Inflammatory macrophage treated with lipopolysaccharide for 4 hours (primary cell): ENCODE results near the gene CAST.

ENCODE experiments used
- DNase-seq: peaks from one replicate; pipeline ENCODE4 v3.0.0-alpha.2; 2020

The CAST gene

DNA sequence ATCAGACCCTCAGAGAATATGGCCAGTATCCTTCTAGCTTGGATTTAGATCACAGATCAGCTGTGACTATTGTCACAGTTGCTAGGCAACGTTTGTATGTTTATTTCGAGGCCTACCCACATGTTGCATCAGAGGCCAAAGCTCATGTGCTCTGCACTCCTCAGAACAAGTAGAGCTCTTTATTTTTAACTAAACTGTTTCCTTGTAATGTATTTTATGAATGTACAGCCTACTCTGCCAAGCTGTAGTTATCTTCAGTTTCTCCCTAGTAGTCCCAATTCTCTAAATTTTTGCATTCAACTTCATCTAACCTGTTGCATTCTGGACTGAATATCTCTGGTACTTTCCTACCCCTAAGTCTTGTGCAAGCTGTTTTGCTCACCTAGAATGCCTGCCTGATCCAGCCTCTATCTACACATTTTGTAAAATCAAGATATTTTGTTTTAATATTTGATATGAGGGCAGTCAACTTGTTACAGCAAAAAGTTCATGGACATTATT, 52.8 kb downstream of the CAST start:
- DNase-seq = peak; percentile 81

DNA sequence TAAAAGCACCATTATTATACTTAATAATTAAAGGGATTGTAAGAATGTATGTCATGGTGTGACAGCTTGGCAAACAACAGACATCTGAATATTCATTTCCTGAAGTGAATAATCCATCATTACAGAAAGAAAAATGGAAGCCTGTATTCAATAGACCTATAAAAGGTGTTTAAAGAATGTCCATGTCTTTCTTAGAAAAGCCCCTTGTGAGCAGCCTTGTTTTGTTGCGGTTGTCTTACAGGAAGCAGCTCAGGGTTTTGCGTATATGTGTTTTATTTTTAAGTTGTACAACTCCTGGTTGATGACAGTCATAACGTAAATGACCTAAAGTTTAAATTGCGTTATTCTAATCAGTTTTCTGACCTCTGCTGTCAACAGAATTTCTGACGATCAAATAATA, 53.8 kb downstream of the CAST start:
- DNase-seq = no peak

DNA sequence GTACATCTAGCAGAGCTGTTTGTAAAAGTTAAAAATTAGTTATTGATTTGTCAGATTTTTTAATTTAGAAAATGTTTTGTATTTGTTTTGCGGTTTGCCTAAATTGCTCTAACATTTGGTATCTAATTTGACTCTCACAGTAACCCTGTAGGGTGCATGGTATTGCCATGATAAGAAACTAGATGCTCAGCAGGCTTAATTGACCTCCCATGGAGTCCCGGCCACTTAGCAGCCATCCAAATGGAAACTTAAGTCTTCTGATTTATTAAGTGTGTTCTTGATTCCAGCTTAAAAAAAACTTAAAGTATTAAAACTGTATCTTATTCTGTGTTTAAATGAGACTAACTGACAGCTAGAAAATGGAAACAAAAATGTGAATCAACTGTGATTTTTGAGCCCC, 54.5 kb downstream of the CAST start:
- no peak for DNase-seq

DNA sequence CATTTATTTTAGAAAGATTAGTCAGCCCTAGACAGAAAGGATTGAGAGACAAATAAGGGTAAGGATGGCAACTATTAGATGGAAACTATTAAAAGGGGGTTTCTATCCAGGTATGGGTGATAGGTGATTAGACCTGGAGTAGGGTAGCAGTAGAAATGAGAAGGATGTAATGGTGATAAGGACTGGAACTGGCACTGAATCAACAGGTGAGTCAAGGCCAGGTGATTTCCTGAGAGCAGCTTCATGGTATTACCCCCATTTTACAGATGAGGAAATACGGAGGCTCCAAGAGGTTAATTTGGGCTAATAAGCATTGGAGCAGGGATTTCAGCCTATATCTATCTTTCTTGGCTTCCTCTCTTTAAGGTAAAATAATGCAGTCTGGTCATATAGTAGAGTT, 55.7 kb downstream of the CAST start:
- no peak for DNase-seq

DNA sequence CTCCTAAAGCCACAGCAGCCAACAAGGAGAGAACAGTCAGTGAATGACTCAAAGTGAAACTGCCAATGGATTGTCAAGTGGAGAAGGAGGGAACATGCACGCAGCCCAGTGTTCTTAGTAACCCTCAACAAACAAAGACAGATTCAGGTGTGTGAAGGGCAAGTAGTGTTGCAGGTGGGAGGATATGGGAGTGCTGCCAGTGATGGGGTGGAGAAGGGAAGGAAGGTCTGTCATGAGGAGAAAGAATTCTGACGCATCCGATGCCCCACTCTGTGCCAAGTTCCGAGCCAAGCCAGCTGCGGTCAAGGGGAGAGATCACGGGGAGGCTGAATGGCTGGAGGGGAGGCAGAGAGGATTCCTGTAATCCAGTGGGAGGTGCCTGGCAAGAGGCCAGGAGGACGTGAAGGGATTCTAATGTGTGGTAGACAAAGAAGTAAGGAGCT, 56.5 kb downstream of the CAST start:
- no peak for DNase-seq

DNA sequence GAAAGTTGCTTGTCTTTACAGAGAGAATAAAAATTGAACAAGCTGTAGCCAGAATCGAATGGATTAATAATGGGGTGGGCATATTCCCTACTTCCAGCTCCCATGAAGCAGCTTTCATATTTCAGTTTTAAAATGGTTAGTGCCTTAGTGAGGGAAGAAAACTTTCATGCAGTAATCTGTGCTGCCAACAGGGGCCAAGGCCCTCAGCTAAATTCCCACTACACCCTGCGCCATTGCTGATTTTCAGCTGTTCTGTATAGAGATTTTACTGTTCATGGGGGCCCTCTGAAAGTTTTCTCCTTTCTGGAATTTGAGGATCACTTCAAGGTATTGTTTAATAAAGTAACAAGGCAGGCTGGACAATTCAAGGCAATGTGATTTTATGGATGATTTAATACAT, 58.2 kb downstream of the CAST start:
- no peak for DNase-seq

DNA sequence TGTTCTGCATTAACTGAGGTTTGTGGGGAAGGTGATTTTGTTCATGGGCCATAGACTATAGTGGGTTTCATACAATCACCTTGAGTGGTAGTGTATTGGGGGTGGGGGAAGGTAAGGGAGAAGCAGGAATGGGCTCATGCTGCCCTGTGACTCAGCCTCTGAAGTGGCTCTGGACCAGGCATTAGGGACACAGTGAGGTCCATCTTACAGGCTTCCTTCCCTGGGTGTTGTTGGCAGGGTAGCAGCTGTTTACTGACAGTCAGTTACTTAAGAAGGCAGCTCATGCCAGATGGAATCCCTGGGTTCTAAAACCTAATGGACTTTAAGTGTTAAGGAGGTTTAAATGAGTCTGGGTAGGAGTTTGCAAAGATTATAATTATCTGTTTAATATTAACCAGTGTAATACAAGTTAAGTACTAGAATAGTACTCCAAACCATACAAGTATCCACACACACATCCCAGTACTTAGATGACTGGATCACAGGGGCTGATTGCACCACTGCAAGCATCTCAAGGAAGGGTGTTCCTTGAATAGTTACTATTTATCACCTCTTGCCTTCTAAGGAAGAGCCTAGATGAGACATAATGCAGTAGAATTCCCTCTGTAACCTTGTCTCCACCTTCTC, 59.3 kb downstream of the CAST start:
- no peak for DNase-seq

DNA sequence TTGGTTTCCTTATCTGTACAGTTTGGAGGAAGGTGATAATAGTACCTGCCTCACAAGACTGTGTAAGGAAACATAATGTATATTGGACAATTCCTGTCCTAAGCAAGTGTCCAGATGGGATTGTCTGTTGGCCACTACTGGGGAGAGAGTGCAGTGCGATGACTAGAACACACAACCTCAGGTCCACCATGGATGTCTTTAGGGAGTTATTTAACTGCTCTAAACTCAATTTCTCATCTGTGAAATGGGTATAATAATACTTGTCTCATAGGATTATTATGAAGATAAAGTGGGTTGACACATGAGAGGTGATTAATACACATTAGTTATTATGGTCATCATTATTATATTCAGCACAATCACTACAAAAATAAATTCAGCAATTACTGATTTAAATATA, 63.1 kb downstream of the CAST start:
- no peak for DNase-seq

DNA sequence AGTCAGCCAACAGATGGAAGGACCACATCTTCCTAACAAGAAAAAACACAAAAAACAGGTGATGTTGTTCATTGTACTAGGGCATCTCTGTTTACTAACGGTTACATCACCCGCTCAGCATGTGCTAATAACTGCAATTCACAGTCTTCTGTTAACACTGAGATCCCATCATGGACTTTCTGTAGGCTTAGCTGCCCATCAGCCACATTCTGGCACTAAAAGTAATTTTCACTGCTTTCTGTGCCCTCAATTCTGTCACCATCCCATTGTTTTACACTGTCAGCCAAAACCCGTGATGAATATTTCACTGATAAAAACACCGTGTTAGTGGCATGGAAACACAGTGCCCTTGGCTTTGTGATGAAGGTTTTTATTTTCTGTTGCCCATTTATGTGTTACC, 64.6 kb downstream of the CAST start:
- DNase-seq = no peak

DNA sequence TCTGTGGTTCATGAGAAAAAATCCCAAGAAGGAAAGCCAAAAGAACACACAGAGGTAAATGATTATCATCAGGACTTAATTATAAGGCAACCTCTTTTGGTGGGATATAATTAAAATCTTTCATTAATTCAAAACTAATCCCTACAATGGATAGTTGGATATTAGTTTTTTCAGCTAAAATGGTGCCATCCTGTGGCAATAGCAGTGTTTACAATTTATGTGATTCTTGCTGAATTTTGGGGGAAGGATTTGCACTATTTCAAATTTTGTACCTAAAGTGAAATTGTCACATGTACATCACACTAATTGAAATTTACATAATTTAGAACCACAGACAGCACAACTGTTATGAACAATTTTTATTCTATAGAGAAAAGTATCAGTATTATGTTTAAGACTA, 67.0 kb downstream of the CAST start:
- no peak for DNase-seq

DNA sequence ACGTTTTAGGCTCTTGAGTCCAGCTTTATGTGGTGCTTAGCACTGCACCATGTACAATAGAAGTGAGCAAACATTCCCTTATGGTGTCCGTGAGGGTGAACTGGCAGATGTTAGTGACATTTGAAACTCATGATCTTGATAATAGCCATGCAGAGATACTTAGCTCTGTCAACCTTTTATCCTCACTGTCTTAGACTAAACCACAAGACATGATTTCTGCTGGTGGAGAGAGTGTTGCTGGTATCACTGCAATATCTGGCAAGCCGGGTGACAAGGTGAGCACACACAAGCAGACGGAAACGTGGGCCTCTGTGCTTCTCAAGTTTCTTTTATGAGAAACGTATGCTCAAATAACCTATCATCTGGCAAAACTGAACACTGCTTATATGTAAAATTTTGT, 68.4 kb downstream of the CAST start:
- no peak for DNase-seq

DNA sequence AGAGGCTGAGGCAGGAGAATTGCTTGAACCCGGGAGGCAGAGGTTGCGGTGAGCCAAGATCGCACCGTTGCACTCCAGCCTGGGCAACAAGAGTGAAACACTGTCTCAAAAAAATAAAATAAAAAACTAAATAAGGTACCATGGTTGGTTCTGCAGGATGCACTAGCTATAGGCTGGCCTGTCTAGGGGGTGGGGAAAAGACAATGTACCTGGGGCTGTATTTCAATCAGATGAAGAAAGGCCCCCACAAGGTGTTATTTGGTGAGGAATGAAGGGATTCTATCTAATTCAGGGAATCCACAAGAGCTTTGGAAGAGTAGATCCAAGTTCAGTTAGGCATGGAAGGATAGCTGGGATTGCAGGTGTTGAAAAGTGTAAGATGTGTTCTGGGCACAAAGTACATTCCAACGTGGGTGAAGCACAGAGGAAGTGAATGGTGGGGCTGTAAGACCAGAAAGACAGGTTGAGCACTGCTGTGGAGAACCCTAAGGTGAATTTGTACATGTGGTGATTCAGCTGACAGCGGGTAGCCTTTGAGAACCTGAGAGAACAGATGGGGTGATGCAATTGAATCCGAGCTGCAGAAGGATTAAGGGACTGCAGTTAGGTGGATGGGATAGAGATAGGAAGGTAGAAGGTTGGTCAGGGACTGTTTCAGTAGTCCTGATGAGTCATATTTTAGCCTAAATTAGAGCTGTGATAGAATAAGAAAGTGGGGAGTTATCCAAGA, 71.8 kb downstream of the CAST start:
- no peak for DNase-seq

DNA sequence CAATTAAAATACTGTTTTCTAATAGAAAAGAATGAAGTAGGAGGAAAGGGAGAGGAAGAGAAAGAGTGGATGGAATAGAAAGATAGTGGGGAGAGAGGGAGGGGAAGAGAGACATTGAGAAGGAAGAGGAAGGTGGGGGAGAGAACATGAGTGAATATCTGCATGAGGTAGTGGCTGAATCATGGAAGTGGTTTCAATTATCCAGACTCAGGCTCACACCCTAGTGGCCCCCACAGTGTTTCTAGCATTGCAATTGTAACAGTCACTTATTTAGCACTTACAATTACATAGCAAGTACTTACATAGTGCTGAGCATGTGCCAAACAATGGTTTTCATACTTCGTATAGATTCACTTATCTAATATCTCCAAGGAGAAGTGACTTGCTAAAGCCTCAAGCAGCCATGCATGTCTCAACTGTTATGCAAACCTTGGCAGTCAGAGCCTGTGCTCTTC, 72.7 kb downstream of the CAST start:
- peak; percentile 20 for DNase-seq

DNA sequence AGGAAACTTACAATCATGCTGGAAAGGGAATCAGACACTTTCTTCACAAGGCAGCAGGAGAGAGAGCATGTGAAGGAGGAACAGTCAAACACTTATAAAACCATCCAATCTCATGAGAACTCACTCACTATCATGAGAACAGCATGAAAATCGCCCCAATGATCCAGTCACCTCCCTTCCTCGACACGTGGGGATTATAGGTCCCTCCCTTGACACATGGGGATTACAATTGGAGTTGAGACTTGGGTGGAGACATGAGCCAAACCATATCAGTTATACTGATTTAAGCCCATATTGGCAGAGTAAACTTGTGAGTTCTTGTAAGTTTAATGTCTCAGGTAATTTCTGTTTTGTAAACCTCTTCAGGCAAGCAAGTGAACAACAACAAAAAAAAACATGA, 74.8 kb downstream of the CAST start:
- no peak for DNase-seq

DNA sequence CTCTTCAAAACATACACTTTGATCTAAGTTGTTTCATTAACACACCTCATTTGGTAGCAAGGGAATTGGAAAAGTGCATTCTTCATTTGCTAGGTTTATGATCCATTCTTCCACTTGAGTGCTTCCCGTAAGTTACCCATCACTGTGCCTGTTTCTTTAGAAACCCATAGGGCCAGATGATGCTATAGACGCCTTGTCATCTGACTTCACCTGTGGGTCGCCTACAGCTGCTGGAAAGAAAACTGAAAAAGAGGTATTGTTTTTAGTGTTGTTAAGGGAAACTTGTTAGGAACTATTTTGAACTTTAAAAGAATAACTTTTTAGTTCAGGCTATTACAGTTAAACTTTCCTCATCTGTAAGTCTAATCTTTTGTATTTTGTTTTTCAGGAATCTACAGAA, 78.9 kb downstream of the CAST start:
- no peak for DNase-seq

DNA sequence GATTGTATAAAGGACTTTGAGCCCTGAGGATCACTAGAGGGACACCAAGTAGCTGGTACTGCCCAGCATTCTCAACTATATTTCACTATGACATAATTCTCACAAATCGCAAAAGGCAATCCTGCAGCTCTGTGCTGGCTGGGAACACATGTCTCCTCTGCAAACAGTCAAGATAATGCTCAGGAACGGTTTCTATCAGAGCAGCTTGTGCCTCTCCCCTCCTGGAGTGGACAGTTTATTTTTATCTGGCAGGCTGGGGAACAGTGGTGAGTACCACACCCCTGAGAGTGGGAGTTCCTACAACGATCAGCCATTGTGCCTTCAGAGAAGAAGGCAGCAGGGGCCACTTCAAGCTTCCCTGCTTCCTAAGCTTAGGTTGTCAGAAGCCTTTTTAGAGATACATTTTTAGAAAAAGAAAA, 79.7 kb downstream of the CAST start:
- DNase-seq = no peak

DNA sequence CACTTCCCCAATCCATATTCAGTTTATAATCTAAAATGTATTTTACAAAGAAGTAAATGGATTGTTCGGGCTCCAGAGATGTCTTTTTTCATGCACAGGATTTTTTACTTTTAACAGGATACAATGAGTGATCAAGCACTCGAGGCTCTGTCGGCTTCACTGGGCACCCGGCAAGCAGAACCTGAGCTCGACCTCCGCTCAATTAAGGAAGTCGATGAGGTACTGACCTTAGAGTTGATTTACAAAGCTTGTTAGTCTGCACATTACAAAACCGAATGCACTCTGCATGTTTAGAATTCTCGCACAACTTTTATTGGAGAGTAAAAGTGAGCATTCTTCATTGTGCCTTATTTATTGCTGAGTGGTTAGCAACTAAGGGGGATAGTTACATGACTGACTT, 80.4 kb downstream of the CAST start:
- no peak for DNase-seq

DNA sequence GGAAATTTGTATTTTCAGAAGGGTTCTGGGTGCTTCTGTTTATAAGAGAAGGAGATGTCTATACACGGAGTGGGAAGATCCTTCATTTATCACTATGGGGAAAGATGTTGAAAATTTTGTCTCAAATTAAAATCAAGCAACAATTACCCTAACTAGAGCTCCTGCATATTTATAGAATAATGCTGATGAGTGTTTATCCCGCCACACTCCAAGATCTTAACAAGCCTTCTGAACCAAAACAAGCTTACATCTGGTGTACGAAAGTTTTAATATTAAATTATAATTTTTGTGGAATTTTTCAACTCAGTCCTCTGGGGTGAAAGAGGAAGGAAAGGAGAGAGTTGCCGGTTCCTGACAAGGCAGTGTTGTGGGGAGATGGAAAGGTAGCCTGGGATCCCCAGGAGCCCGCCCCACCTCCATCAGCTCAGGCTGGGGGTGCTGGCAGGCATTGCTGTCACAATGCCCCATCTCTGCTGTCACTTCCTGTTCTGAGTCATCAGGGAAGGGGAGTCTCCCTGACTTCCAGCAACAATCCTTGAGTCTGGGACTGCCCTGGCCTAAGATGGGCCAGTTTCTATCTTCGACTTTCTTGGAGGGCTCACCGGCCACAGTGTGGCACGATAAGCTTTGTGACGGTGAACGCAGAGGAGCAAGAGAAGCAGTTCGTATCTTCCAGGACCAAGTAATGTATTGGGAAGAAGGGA, 81.0 kb downstream of the CAST start:
- peak; percentile 50 for DNase-seq

DNA sequence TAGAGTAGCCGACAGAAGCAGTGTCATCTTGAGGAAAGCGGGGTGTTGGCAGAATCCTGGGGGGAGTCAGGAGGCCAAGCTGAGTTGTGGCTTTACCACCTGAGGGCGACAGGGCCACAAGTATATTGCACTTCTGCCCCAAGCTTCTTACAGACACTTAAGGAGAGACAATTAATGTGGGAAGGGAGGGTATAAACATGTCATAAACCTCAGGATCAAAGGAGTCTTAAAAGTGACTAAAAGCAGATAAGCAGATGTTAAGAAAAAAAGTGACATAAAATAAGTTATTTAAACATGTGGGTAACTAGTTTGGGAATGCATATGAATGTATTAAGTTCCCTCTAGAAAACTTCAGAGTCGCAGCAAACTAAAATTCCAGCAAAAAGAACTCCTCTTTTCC, 81.6 kb downstream of the CAST start:
- DNase-seq = no peak

DNA sequence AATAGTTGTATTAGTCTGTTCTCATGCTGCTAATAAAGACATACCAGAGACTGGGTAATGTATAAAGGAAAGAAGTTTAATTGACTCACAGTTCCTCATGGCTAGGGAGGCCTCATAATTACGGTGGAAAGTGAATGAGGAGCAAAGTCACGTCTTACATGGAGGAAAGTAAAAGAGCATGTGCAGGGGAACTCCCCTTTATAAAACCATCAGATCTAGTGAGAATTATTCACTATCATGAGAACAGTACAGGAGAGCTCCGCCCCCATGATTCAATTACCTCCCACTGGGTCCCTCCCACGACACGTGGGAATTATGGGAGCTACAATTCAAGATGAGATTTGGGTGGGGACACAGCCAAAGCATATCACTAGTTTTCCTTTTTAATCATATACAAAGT, 82.0 kb downstream of the CAST start:
- DNase-seq = peak; percentile 46

DNA sequence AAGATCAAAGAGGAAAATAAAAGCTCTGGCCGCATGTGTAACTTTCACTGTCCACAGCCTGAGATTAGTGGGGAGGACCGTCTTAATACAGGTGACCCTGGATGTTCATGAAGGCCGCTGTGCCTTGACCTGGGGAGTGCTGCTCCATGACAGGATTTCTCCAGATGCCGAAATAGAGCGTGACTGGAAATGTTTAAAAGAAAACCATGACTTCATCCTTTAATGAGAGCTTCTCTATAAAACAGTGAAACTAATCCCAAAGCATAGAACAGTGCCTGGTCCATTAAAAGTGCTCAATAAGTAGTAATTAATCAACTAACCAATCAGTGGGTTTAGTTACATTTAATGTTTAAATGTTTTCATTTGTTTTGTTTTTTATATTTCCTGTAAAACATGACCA, 82.8 kb downstream of the CAST start:
- no peak for DNase-seq

DNA sequence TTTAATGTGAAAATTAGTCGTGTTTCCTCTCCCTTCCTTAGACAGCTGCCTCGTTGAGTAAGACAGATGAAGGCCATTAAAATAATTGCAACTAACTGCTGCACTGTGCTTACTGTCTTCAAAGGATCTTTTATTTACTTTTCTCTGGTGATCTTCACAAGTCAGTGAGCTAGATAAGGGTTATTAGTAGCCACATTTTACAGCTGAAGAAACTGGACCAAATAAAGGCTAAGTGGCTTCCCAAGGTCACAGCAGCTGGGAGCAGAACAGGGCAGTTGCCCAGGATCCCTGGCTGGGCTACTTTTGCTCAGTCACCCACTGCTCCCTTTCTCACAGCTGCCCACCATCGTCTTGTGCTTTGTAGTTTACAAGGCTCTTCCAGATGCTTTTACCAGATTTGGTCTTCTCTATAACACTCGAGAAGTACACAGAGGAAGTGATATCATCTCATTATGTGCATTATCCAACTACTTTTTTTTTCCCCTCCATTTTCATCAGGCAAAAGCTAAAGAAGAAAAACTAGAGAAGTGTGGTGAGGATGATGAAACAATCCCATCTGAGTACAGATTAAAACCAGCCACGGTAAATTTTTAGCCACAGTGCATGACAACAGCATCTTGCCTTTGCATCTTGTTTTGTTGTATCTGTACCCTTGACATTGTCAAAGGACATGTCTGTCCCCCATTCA, 83.8 kb downstream of the CAST start:
- DNase-seq = peak; percentile 35

DNA sequence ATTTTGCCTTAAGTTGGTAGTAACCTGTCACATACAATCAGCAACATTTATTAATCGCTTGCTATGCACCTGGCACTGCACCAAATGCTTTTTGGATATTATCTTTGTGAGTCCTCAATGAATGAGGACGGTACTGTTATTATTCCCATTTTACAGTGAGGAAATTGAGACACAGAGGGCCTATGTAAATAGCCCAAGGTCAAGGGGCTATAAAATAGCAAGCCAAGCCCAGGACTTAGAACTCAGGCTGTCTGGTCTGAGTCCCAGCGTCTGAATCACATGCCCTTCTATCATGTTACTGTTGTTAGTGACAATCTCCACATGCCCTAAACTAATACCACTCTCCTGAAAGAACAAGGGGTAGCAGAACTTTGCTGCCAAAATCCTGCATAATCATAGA, 85.5 kb downstream of the CAST start:
- no peak for DNase-seq
